SK-N-SH treated with all-trans-retinoic acid at 6 μM for 48 hours (cell line): ENCODE measurements around the gene ATOH8.
A peak's percentile ranks its signal among the peaks of the same experiment; 100 is the strongest.

Experiments
- ATAC-seq: fragments of 200-7000 bp; cut with Tn5 transposase; 3 replicates; pipeline ENCODE4 v1.9.1; 2020; ENCODE audit warnings: mild to moderate bottlenecking, moderate library complexity
- ARNTL ChIP-seq: fragments of 450-650 bp; formaldehyde crosslinking; IDR thresholded peaks from 2 replicates; pipeline ENCODE4 v1.5.0; 2020; ENCODE audit warnings: low read depth, mild to moderate bottlenecking, moderate library complexity, borderline replicate concordance
- BACH2 ChIP-seq: fragments of 250-450 bp; sonication (Bioruptor Pico); IDR thresholded peaks from 2 replicates; pipeline ENCODE4 v1.9.0; 2021; ENCODE audit warnings: mild to moderate bottlenecking, borderline replicate concordance
- CSDC2 ChIP-seq: fragments of 250-450 bp; sonication (Bioruptor Pico); IDR thresholded peaks from 2 replicates; pipeline ENCODE4 v1.5.0; 2020; ENCODE audit warnings: mild to moderate bottlenecking, moderate library complexity
- ESRRG ChIP-seq: fragments of 250-450 bp; sonication (Bioruptor Pico); IDR thresholded peaks from 2 replicates; pipeline ENCODE4 v1.6.1; 2021; ENCODE audit warnings: mild to moderate bottlenecking
- GLIS3 ChIP-seq: fragments of 250-450 bp; sonication (Bioruptor Pico); IDR thresholded peaks from 2 replicates; pipeline ENCODE4 v1.5.0; 2020; ENCODE audit warnings: mild to moderate bottlenecking, moderate library complexity
- ISL1 ChIP-seq: fragments of 250-450 bp; sonication (Bioruptor Pico); IDR thresholded peaks from 2 replicates; pipeline ENCODE4 v2.1.2; 2022; ENCODE audit warnings: mild to moderate bottlenecking, moderate library complexity
- OSR1 ChIP-seq: fragments of 250-450 bp; sonication (Bioruptor Pico); IDR thresholded peaks from 2 replicates; pipeline ENCODE4 v1.8.0; 2022; ENCODE audit warnings: moderate library complexity, mild to moderate bottlenecking, inconsistent platforms
- PPARA ChIP-seq: fragments of 250-450 bp; sonication (Bioruptor Pico); IDR thresholded peaks from 2 replicates; pipeline ENCODE4 v1.5.0; 2020; ENCODE audit warnings: mild to moderate bottlenecking, borderline replicate concordance
- RARB ChIP-seq: fragments of 250-450 bp; sonication (Bioruptor Pico); IDR thresholded peaks from 2 replicates; pipeline ENCODE4 v1.8.0; 2021; ENCODE audit warnings: mild to moderate bottlenecking, moderate library complexity
- SNAI2 ChIP-seq: fragments of 250-450 bp; sonication (Bioruptor Pico); IDR thresholded peaks from 2 replicates; pipeline ENCODE4 v1.5.0; 2020; ENCODE audit warnings: mild to moderate bottlenecking, moderate library complexity
- TCF4 ChIP-seq: fragments of 250-450 bp; sonication (Bioruptor Pico); IDR thresholded peaks from 2 replicates; pipeline ENCODE4 v1.8.0; 2021; ENCODE audit warnings: mild to moderate bottlenecking, moderate library complexity, borderline replicate concordance
- TOX ChIP-seq: fragments of 250-450 bp; sonication (Bioruptor Pico); IDR thresholded peaks from 2 replicates; pipeline ENCODE4 v1.8.0; 2021; ENCODE audit warnings: mild to moderate bottlenecking, moderate library complexity, borderline replicate concordance
- TSHZ2 ChIP-seq: fragments of 250-450 bp; sonication (Bioruptor Pico); IDR thresholded peaks from 2 replicates; pipeline ENCODE4 v1.5.0; 2020; ENCODE audit warnings: mild to moderate bottlenecking, moderate library complexity
- ZC3H10 ChIP-seq: fragments of 250-450 bp; sonication (Bioruptor Pico); IDR thresholded peaks from 2 replicates; pipeline ENCODE4 v1.5.1; 2021; ENCODE audit warnings: mild to moderate bottlenecking, moderate library complexity
- ZFP3 ChIP-seq: fragments of 250-450 bp; sonication (Bioruptor Pico); IDR thresholded peaks from 2 replicates; pipeline ENCODE4 v1.5.0; 2020; ENCODE audit warnings: mild to moderate bottlenecking, moderate library complexity
- ZFP30 ChIP-seq: fragments of 450-650 bp; formaldehyde crosslinking; IDR thresholded peaks from 2 replicates; pipeline ENCODE4 v1.5.0; 2022; ENCODE audit warnings: mild to moderate bottlenecking, moderate library complexity
- ZNF565 ChIP-seq: fragments of 450-650 bp; formaldehyde crosslinking; conservative IDR thresholded peaks from 2 replicates; pipeline ENCODE4 v1.5.0; 2020; ENCODE audit warnings: low read depth, mild to moderate bottlenecking, moderate library complexity
- ZNF70 ChIP-seq: fragments of 450-650 bp; formaldehyde crosslinking; IDR thresholded peaks from 2 replicates; pipeline ENCODE4 v1.5.0; 2020; ENCODE audit warnings: mild to moderate bottlenecking, moderate library complexity
- ZNF8 ChIP-seq: fragments of 450-650 bp; formaldehyde crosslinking; IDR thresholded peaks from 2 replicates; pipeline ENCODE4 v1.5.0; 2020; ENCODE audit warnings: mild to moderate bottlenecking, moderate library complexity
- TF ChIP-seq, protein P1 (sequence below): fragments of 250-450 bp; sonication (Bioruptor Pico); IDR thresholded peaks from 2 replicates; pipeline ENCODE4 v1.5.1; 2021; ENCODE audit warnings: mild to moderate bottlenecking, moderate library complexity
- TF ChIP-seq, protein P2 (sequence below): fragments of 250-450 bp; sonication (Bioruptor Pico); IDR thresholded peaks from 2 replicates; pipeline ENCODE4 v1.5.1; 2020; ENCODE audit warnings: low read depth, mild to moderate bottlenecking, moderate library complexity
- TF ChIP-seq, protein P3 (sequence below): fragments of 250-450 bp; sonication (Bioruptor Pico); IDR thresholded peaks from 2 replicates; pipeline ENCODE4 v1.8.0; 2020; ENCODE audit warnings: mild to moderate bottlenecking, moderate library complexity, borderline replicate concordance
- TF ChIP-seq, protein P4 (sequence below): fragments of 250-450 bp; sonication (Bioruptor Pico); IDR thresholded peaks from 2 replicates; pipeline ENCODE4 v1.8.0; 2021; ENCODE audit warnings: low read depth, mild to moderate bottlenecking, moderate library complexity, borderline replicate concordance

The ATOH8 gene

DNA sequence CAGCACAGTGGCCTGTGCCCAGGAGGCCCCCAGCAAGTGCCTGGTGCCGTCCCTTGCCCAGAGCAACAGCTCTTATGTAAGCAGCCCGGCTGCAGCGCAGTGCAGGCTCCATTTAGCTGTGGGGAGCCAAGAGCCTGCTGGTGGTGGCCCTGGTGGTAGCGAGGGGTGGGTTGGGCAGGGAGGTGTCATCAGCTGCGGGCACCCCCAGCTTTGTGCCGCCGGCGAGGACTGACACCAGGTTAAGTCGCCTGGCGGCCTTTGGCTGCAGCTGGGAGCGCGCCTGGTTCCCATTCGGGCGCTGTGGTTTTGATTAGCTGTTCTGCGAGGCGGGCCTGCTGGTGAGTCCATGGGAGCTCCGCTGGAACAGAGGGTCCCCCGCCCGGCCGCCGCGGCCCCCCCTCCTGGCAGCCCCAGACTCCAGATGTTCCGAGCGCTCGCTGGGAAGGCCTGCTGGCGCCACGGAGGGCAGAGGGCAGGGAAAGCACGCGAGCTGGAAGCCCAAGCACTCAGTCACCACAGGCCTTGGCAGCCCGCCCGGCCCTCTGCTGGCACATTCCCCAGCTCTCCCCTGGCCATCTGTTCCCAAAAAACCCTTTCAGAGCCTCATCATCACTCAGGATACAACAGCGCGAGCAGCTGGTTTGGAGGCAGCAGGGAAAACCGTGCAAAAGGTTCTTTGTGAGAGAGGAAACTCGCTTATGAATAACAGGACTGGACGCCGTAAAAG, 18.4 kb downstream of the ATOH8 start:
- peak; percentile 85 for ATAC-seq
- TF ChIP-seq ESRRG (CRISPR knock-in tag) (no peak), ZFP3 (peak; percentile 74; the same call in 1 of the 2 replicates), TOX (CRISPR knock-in tag) (peak; percentile 78), TSHZ2 (CRISPR knock-in tag) (peak; percentile 94), GLIS3 (CRISPR knock-in tag) (peak; percentile 48; the same call in 1 of the 2 replicates), BACH2 (CRISPR knock-in tag) (no peak), ZNF565 (CRISPR knock-in tag) (no peak), ZFP30 (no peak), SNAI2 (CRISPR knock-in tag) (peak; percentile 58; the same call in 1 of the 2 replicates), ISL1 (CRISPR knock-in tag) (peak; percentile 87), ZC3H10 (CRISPR knock-in tag) (no peak), ARNTL (CRISPR knock-in tag) (no peak), RARB (peak; percentile 87; the same call in 1 of the 2 replicates), PPARA (no peak), OSR1 (CRISPR knock-in tag) (no peak), ZNF8 (CRISPR knock-in tag) (no peak), TCF4 (CRISPR knock-in tag) (peak; percentile 98), ZNF70 (CRISPR knock-in tag) (no peak), CSDC2 (CRISPR knock-in tag) (peak; percentile 91; the same call in 1 of the 2 replicates)
- TF ChIP-seq, protein P1, sequence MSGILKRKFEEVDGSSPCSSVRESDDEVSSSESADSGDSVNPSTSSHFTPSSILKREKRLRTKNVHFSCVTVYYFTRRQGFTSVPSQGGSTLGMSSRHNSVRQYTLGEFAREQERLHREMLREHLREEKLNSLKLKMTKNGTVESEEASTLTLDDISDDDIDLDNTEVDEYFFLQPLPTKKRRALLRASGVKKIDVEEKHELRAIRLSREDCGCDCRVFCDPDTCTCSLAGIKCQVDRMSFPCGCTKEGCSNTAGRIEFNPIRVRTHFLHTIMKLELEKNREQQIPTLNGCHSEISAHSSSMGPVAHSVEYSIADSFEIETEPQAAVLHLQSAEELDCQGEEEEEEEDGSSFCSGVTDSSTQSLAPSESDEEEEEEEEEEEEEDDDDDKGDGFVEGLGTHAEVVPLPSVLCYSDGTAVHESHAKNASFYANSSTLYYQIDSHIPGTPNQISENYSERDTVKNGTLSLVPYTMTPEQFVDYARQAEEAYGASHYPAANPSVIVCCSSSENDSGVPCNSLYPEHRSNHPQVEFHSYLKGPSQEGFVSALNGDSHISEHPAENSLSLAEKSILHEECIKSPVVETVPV (CRISPR knock-in tag): peak; percentile 30; the same call in 1 of the 2 replicates
- TF ChIP-seq, protein P2, sequence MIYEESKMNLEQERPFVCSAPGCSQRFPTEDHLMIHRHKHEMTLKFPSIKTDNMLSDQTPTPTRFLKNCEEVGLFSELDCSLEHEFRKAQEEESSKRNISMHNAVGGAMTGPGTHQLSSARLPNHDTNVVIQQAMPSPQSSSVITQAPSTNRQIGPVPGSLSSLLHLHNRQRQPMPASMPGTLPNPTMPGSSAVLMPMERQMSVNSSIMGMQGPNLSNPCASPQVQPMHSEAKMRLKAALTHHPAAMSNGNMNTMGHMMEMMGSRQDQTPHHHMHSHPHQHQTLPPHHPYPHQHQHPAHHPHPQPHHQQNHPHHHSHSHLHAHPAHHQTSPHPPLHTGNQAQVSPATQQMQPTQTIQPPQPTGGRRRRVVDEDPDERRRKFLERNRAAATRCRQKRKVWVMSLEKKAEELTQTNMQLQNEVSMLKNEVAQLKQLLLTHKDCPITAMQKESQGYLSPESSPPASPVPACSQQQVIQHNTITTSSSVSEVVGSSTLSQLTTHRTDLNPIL (CRISPR knock-in tag): no peak
- TF ChIP-seq, protein P3, sequence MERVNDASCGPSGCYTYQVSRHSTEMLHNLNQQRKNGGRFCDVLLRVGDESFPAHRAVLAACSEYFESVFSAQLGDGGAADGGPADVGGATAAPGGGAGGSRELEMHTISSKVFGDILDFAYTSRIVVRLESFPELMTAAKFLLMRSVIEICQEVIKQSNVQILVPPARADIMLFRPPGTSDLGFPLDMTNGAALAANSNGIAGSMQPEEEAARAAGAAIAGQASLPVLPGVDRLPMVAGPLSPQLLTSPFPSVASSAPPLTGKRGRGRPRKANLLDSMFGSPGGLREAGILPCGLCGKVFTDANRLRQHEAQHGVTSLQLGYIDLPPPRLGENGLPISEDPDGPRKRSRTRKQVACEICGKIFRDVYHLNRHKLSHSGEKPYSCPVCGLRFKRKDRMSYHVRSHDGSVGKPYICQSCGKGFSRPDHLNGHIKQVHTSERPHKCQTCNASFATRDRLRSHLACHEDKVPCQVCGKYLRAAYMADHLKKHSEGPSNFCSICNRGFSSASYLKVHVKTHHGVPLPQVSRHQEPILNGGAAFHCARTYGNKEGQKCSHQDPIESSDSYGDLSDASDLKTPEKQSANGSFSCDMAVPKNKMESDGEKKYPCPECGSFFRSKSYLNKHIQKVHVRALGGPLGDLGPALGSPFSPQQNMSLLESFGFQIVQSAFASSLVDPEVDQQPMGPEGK: peak; percentile 98
- TF ChIP-seq, protein P4, sequence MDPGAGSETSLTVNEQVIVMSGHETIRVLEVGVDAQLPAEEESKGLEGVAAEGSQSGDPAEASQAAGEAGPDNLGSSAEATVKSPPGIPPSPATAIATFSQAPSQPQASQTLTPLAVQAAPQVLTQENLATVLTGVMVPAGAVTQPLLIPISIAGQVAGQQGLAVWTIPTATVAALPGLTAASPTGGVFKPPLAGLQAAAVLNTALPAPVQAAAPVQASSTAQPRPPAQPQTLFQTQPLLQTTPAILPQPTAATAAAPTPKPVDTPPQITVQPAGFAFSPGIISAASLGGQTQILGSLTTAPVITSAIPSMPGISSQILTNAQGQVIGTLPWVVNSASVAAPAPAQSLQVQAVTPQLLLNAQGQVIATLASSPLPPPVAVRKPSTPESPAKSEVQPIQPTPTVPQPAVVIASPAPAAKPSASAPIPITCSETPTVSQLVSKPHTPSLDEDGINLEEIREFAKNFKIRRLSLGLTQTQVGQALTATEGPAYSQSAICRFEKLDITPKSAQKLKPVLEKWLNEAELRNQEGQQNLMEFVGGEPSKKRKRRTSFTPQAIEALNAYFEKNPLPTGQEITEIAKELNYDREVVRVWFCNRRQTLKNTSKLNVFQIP (CRISPR knock-in tag): no peak

- ATAC-seq: no peak
- TF ChIP-seq ZNF70 (CRISPR knock-in tag) (no peak), GLIS3 (CRISPR knock-in tag) (no peak), TSHZ2 (CRISPR knock-in tag) (no peak), CSDC2 (CRISPR knock-in tag) (no peak), SNAI2 (CRISPR knock-in tag) (no peak), PPARA (no peak), ZNF8 (CRISPR knock-in tag) (no peak), ISL1 (CRISPR knock-in tag) (no peak)
- TF ChIP-seq, protein P1 (CRISPR knock-in tag): no peak
These were observed 19.2 kb downstream of the ATOH8 start for GRCh38 chr2:85772841-85773491.
